ENCODE data around the gene MAP6D1.

DNA sequence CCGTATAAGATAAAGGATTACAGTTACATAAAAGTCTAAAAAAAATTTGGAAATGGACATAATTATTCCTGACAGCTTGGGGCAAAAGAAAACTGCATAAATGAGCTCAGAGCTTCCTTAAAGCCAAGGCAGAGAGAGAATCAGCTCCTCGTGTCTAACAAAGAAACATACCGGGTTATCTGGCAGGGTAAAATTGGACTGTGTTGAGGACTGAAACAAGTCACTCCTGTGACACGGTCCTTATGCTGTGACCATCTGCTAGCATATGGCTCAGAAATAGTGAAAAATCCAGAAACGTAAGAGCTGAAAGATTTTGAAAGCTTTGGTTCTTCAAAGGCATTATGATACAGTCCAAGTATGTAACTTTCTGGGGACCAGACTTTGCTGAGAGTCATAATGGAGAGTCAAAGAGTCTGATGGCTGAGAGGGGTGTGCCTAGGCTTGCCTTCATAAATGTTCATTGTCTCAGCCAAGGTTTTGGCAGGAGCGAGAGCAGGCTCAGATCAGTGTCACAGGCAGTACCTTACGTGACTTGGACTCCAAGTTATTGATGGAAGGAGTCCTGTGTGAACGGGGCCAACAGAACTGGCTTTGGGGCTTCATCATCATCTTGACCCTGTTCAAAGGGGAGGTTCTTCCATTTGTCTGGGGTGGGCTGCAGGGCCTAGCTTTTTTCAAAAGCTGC lies 12.5 kb downstream of the MAP6D1 start:
- TF ChIP-seq, protein P1, sequence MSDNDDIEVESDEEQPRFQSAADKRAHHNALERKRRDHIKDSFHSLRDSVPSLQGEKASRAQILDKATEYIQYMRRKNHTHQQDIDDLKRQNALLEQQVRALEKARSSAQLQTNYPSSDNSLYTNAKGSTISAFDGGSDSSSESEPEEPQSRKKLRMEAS (IDR thresholded peaks at IDR 0.05): no peak
- TF ChIP-seq CEBPB (IDR thresholded peaks at IDR 0.05) (no peak), NFIC (IDR thresholded peaks at IDR 0.05) (no peak), TEAD4 (IDR thresholded peaks at IDR 0.05) (no peak), EP300 (IDR thresholded peaks at IDR 0.05; ENCODE audit: borderline replicate concordance) (no peak), EGR1 (IDR thresholded peaks at IDR 0.05) (no peak), RAD21 (IDR thresholded peaks at IDR 0.05; ENCODE audit: low read depth) (no peak), ZBTB7A (IDR thresholded peaks at IDR 0.05; ENCODE audit: low read depth) (no peak), FOXM1 (IDR thresholded peaks at IDR 0.05; ENCODE audit: borderline replicate concordance, low read depth) (no peak)
- TF ChIP-seq, protein P2, sequence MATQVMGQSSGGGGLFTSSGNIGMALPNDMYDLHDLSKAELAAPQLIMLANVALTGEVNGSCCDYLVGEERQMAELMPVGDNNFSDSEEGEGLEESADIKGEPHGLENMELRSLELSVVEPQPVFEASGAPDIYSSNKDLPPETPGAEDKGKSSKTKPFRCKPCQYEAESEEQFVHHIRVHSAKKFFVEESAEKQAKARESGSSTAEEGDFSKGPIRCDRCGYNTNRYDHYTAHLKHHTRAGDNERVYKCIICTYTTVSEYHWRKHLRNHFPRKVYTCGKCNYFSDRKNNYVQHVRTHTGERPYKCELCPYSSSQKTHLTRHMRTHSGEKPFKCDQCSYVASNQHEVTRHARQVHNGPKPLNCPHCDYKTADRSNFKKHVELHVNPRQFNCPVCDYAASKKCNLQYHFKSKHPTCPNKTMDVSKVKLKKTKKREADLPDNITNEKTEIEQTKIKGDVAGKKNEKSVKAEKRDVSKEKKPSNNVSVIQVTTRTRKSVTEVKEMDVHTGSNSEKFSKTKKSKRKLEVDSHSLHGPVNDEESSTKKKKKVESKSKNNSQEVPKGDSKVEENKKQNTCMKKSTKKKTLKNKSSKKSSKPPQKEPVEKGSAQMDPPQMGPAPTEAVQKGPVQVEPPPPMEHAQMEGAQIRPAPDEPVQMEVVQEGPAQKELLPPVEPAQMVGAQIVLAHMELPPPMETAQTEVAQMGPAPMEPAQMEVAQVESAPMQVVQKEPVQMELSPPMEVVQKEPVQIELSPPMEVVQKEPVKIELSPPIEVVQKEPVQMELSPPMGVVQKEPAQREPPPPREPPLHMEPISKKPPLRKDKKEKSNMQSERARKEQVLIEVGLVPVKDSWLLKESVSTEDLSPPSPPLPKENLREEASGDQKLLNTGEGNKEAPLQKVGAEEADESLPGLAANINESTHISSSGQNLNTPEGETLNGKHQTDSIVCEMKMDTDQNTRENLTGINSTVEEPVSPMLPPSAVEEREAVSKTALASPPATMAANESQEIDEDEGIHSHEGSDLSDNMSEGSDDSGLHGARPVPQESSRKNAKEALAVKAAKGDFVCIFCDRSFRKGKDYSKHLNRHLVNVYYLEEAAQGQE (IDR thresholded peaks at IDR 0.05; ENCODE audit: low read depth): no peak
- TF ChIP-seq, protein P3, sequence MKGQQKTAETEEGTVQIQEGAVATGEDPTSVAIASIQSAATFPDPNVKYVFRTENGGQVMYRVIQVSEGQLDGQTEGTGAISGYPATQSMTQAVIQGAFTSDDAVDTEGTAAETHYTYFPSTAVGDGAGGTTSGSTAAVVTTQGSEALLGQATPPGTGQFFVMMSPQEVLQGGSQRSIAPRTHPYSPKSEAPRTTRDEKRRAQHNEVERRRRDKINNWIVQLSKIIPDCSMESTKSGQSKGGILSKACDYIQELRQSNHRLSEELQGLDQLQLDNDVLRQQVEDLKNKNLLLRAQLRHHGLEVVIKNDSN (IDR thresholded peaks at IDR 0.05): no peak
